Cardiac muscle cell (in vitro differentiated cells and primary cell): ENCODE measurements around the gene MVK. TPM values are rescaled to one million over a fixed set of nuclear protein-coding genes. Genes with fewer than 3 reads are reported as not detected.

Experiments used
- DNase-seq, 2 donors: peaks; one replicate each; pipeline versions ENCODE4 v3.0.0 to v3.0.0-alpha.2; 2010 to 2017; ENCODE audit warnings: low read depth in 1 of 2, low spot score in 1 of 2
- H3K27ac ChIP-seq: fragments of 200-600 bp; sonication (generic); 2 replicates; pipeline ENCODE4 v1.5.1; 2016
- H3K27me3 ChIP-seq: fragments of 200-600 bp; sonication (generic); 2 replicates; pipeline ENCODE4 v1.6.0; 2016; ENCODE audit warnings: control low read depth
- H3K36me3 ChIP-seq: fragments of 200-600 bp; sonication (generic); 2 replicates; pipeline ENCODE4 v1.5.1; 2016; ENCODE audit warnings: control low read depth
- H3K4me1 ChIP-seq: fragments of 200-600 bp; sonication (generic); 2 replicates; pipeline ENCODE4 v1.8.1; 2017; ENCODE audit warnings: low read depth, mild to moderate bottlenecking, mixed run types
- H3K4me3 ChIP-seq: fragments of 200-600 bp; sonication (generic); 2 replicates; pipeline ENCODE4 v1.5.1; 2016; ENCODE audit warnings: mild to moderate bottlenecking
- H3K9me3 ChIP-seq: fragments of 200-600 bp; sonication (generic); 2 replicates; pipeline ENCODE4 v1.5.1; 2017; ENCODE audit warnings: low read depth, mild to moderate bottlenecking, control low read depth
- CTCF ChIP-seq: IDR thresholded peaks from 2 replicates; pipeline ENCODE4 v1.5.1; 2012; ENCODE audit warnings: low read depth, mild to moderate bottlenecking, low read length
- polyA plus RNA-seq: library from polyadenylated mRNA; unstranded; fragments of >200 nt; fragmentation: Nextera tagmentation; extraction: Ambion mirVana; gene quantifications from 2 replicates; pipeline ENCODE4 v1.2.1, GENCODE V29; 2016
- total RNA-seq: library from RNA; depleted of rRNA; stranded (reverse); fragments of >200 nt; gene quantifications from 2 replicates; pipeline ENCODE4 v1.2.3, GENCODE V29; 2016

The MVK gene
- total and polyA plus RNA-seq, 2 experiments from 2014 or later, result 29.0 to 56.1 TPM

- TF ChIP-seq CTCF, result no peak
- Histone ChIP-seq H3K27me3 (no peaks in the 10 kb centered on the region), H3K4me3 (no peak overlapping the region), H3K27ac (no peak overlapping the region), H3K4me1 (peaks cover 6% of the 10 kb centered on the region), H3K36me3 (no peaks in the 10 kb centered on the region), H3K9me3 (no peaks in the 10 kb centered on the region)
- no peak for DNase-seq
Measured at GRCh38 chr12:109551108-109551507, 22.5 kb upstream of the MVK start.

GRCh38 chr12:109552971-109553370 is 20.6 kb upstream of the MVK start:
- H3K27ac ChIP-seq, result no peak overlapping the region
- no peaks in the 10 kb centered on the region for H3K36me3 ChIP-seq
- no peak for TF ChIP-seq CTCF

GRCh38 chr12:109553483-109553882 is 20.1 kb upstream of the MVK start:
- no peak for TF ChIP-seq CTCF
- no peak for DNase-seq
- Histone ChIP-seq H3K9me3 (no peaks in the 10 kb centered on the region), H3K27ac (no peak overlapping the region), H3K27me3 (no peaks in the 10 kb centered on the region), H3K4me3 (no peak overlapping the region), H3K36me3 (no peaks in the 10 kb centered on the region), H3K4me1 (peaks cover 14% of the 10 kb centered on the region)

More at GRCh38 chr12:109552971-109553370, 20.6 kb upstream of the MVK start:
- DNase-seq, result no peak
- no peak overlapping the region for H3K4me3 ChIP-seq
- no peaks in the 10 kb centered on the region for H3K27me3 ChIP-seq
- no peaks in the 10 kb centered on the region for H3K9me3 ChIP-seq
- peaks cover 9% of the 10 kb centered on the region for H3K4me1 ChIP-seq

GRCh38 chr12:109553906-109554500 is 19.6 kb upstream of the MVK start:
- H3K4me3 ChIP-seq, result no peak overlapping the region
- H3K27me3 ChIP-seq, result no peaks in the 10 kb centered on the region
- TF ChIP-seq CTCF, result no peak
- DNase-seq, result no peak
- no peak overlapping the region for H3K27ac ChIP-seq
- peaks cover 14% of the 10 kb centered on the region for H3K4me1 ChIP-seq
- no peaks in the 10 kb centered on the region for H3K9me3 ChIP-seq
- H3K36me3 ChIP-seq, result no peaks in the 10 kb centered on the region

- TF ChIP-seq CTCF, result no peak
Measured at GRCh38 chr12:109554761-109555160, 18.8 kb upstream of the MVK start.

More at GRCh38 chr12:109554761-109555160, 18.8 kb upstream of the MVK start:
- Histone ChIP-seq H3K27me3 (no peaks in the 10 kb centered on the region), H3K4me3 (no peak overlapping the region), H3K9me3 (no peaks in the 10 kb centered on the region), H3K27ac (no peak overlapping the region), H3K4me1 (peaks cover 14% of the 10 kb centered on the region), H3K36me3 (no peaks in the 10 kb centered on the region)
- DNase-seq, result no peak
